GM21529 (cell line): ENCODE measurements around the gene PRR15.
"Not testable (repeated sequence)": the region's sequence is repeated elsewhere in the genome, so short reads cannot be mapped to it uniquely, and the experiment has no call there.

ENCODE experiments used
- ATAC-seq: cut with Tn5 transposase; IDR thresholded peaks from one replicate; pipeline ENCODE4 v1.9.1; 2021; ENCODE audit not compliant: unreplicated experiment

Gene PRR15

GRCh38 chr7:29563590-29564495, at the start of gene PRR15:
Gene PRR15, plus strand, starts transcription at chr7:29563835. Its CDS starts 2,495 bp downstream, at chr7:29566330.
- no peak for ATAC-seq

GRCh38 chr7:29516491-29516890, 47.1 kb upstream of the PRR15 start:
- no peak for ATAC-seq

- ATAC-seq: no peak
Observed at GRCh38 chr7:29518616-29519015, 45.0 kb upstream of the PRR15 start.

GRCh38 chr7:29523728-29524127, 39.9 kb upstream of the PRR15 start:
- no peak for ATAC-seq

- no peak for ATAC-seq
Observed at GRCh38 chr7:29527505-29528108, 36.0 kb upstream of the PRR15 start.

GRCh38 chr7:29528526-29528925, 35.1 kb upstream of the PRR15 start:
- not testable (repeated sequence) for ATAC-seq

- ATAC-seq: no peak
Observed at GRCh38 chr7:29538389-29538788, 25.2 kb upstream of the PRR15 start.

- no peak for ATAC-seq
Observed at GRCh38 chr7:29539471-29539870, 24.2 kb upstream of the PRR15 start.

GRCh38 chr7:29547421-29547820, 16.2 kb upstream of the PRR15 start:
- ATAC-seq: no peak

- no peak for ATAC-seq
Observed at GRCh38 chr7:29548823-29549222, 14.8 kb upstream of the PRR15 start.

GRCh38 chr7:29552392-29552791, 11.2 kb upstream of the PRR15 start:
- no peak for ATAC-seq

- no peak for ATAC-seq
Observed at GRCh38 chr7:29555061-29555460, 8.6 kb upstream of the PRR15 start.

- no peak for ATAC-seq
Observed at GRCh38 chr7:29556405-29557195, 7.0 kb upstream of the PRR15 start.

GRCh38 chr7:29557954-29558353, 5.7 kb upstream of the PRR15 start:
- no peak for ATAC-seq

GRCh38 chr7:29561271-29561670, 2.4 kb upstream of the PRR15 start:
- ATAC-seq: no peak

- ATAC-seq: no peak
Observed at GRCh38 chr7:29562307-29562706, 1.3 kb upstream of the PRR15 start.

- no peak for ATAC-seq
Observed at GRCh38 chr7:29564496-29565223, 1.0 kb downstream of the PRR15 start.

GRCh38 chr7:29565224-29565630, 1.6 kb downstream of the PRR15 start:
- no peak for ATAC-seq

GRCh38 chr7:29565634-29565981, 2.0 kb downstream of the PRR15 start:
- ATAC-seq: no peak

- ATAC-seq: no peak
Observed at GRCh38 chr7:29565982-29566746, 2.5 kb downstream of the PRR15 start.
